HG03432 (cell line): Measurements from ENCODE around the gene ICA1L.
"Not testable (repeated sequence)": the region's sequence is repeated elsewhere in the genome, so short reads cannot be mapped to it uniquely, and the experiment has no call there.

ENCODE experiments used
- ATAC-seq: cut with Tn5 transposase; IDR thresholded peaks from one replicate; pipeline ENCODE4 v1.9.1; 2021; ENCODE audit warnings: mild to moderate bottlenecking, moderate library complexity; ENCODE audit not compliant: unreplicated experiment

The ICA1L gene

DNA sequence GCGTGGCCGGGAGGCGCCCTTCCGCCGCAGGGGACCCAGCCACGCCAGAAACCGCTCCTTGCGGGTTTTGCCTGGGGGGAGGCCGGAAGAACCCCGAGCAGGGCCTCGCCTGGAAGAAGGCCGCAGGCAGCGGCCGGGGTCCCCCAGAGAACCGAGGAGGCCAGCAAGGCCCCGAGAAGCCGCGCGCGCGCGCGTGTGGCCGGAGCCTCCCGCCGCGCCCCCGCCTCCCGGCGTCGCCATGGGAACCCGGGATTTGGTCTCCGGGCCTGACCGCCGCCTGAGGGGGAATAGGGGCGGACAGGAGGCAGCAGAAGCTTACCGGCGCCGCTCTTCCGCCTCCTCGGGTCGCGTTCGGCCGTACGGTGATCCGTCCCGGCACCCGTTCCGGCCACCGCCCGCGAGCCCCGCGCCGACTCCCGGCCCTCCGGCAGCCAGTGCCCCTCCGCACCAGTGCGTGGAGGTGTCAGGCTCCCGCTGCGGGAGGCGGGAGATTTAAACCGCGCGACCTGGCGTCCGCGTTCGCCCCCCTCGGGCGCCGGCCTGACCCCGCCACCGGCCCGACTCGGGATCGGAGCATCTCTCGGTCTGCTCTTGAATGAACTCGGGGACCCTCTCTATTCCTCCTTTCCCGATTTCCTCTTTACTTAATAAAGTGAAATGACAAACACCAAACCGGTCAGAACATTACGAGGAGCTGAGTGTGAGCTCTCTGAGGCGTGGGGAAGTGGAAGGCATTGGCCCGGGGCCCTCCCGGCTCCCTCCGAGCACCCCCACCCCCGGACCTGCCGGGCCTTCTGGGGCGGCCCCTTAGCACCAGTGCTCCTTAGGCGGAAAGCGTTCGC, at the start of gene ICA1L:
ICA1L (minus strand) TSS at position 467 of the 842 bp plus-strand sequence. CDS start 42,757 bp downstream, outside the sequence.
- ATAC-seq = peak; percentile 63

DNA sequence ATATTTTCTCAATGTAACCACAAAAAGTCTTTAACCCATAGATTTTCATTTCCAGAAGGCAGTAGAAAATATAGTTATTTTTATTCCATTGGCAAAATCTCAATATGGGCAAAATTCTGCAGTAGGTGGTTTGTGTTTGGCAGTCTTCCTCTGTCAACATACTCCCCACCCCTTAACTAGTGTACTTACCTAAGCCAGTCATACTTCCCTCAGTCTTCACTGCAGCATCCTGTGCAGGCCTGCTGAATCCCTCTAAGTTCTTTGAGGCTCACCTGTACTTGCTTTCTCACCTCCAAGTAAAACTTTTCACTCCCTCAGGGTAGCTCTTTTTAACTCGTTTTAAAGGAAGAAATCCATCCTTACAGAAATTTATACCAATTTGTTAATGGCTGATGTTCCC, 47.3 kb upstream of the ICA1L start:
- no peak for ATAC-seq

DNA sequence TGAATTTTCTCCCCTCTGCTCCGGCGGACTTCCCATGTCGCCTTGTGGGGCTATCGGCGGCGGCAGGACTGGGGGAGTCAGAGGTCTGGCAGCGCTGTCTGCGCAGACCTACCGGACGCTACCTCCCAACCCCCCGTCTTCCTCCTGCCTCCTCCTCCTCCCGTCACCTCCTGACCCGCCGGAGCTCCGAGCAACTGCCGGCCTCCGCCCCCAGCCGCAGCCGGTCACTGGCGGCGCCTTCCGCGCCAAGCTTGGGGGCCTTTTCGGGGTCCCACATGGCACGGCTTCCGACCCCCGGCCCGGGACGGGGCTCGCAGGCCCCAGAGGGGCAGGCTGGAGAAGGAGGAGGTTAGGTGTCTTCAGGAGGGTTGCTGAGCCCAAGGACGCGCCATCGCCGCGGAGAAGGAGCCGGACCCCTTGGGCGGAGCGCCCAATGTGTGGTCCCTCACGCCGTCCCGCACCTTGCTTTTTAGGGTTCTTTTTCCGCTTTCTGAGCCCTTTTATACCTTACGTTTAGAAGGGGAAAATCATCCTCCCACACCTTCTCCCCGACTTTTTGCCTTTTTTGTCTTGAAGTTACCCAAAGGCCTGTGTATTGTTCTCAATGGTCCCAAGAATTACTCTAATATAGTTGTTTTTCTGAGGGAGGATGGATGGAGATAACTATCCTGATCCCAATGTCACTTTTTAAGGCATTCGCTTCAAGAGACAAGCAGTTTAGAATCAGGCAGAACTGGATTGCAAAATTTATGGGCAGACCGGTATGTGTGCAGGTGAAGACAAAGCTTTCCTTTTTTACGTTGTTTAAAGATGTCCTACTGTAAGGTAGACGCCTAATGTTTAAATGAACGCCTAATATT, 41.0 kb upstream of the ICA1L start:
- peak; percentile 73 for ATAC-seq

DNA sequence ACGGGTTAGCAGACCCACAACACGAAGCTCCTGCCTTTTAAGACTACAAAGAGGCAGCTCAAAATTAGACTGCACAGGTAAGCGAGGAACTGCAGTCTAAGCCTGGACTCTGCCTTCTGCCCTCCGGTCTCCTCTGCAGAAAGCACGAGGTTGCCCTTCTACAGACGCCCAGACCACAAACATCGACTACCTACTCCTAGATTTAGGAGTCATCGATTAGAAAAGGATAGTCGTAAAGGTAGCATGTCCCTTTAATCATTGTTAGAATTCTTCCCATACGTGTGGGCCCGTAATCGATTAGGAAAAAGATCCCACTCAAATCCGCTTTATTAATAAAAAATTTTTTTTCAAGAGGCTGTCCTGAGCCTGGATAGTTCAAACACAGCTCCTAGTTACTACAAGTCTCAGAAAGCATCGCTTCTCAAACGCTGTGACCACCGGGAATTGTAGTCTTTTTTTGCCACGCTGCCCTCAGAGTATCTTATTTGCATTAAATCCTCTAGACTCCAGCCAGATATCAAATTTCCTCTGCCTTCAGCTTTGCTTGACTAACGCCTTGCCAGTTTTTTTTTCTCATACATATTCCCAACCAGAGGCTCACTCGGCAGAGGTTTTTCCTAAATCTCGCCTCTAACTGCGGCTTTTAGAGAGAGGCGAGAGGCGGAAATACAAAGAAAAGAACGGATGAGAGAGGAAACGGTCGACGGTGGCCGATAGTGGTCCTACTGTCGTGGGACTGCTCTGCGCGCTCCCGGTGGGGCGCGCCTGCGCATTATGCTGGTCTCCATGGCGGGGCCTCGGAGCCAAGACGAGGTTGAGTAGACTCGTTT, 40.2 kb upstream of the ICA1L start, which contains the start of the genes CARF and WDR12:
CARF (plus strand) TSS at position 764 of the 830 bp plus-strand sequence. CDS start 29,628 bp downstream, outside the sequence.
WDR12 (minus strand) TSS at position 162 of the 830 bp plus-strand sequence. CDS start 197 bp downstream, outside the sequence.
- ATAC-seq = peak; percentile 85

DNA sequence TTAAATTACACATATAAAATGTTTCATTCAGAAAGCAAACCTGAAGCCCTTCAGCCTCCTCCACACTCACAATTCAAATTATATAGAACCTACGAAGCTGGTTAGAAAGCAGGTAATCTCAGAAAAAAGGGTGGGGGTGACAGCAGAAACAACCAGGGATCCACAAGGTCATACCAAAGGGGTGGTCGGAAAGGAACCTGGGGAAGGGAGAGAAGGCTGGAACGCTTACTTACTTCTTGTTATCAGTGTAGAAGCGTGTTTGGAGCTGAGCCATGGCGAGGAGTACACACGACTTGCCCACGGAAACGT, 39.6 kb upstream of the ICA1L start:
- no peak for ATAC-seq

DNA sequence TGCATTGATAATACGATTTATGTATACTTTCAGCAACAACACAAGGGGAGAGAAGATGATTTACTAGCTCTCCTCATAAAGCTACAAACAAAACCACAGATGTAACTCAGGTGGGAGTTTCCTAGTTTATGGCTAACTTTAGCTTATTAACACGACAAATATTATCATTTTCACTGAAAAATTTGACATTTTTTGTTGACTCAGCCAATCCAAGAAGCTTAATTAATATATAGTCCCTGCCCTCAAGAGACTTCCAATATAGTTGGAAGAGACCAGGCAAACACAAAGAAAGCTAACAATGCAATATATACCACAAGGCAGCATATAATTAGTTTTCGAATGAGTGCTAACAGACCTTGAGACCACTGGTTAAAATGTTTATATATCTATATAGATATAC, 39.1 kb upstream of the ICA1L start:
- ATAC-seq = no peak

DNA sequence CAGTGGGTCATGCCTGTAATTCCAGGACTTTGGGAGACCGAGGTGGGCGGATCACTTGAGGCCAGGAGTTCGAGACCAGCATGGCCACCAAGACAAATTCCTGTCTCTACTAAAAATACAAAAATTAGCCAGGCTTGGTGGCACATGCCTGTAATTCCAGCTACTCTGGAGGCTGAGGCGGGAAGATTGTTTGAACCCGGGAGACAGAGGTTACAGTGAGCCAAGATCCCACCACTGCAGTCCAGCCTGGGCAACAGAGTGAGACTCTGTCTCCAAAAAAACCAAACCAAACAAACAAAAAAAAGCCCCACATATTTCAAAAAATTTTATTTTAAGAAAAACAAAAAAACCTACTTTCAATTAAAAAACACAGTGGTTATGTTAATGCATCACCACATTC, 38.7 kb upstream of the ICA1L start:
- not testable (repeated sequence) for ATAC-seq

DNA sequence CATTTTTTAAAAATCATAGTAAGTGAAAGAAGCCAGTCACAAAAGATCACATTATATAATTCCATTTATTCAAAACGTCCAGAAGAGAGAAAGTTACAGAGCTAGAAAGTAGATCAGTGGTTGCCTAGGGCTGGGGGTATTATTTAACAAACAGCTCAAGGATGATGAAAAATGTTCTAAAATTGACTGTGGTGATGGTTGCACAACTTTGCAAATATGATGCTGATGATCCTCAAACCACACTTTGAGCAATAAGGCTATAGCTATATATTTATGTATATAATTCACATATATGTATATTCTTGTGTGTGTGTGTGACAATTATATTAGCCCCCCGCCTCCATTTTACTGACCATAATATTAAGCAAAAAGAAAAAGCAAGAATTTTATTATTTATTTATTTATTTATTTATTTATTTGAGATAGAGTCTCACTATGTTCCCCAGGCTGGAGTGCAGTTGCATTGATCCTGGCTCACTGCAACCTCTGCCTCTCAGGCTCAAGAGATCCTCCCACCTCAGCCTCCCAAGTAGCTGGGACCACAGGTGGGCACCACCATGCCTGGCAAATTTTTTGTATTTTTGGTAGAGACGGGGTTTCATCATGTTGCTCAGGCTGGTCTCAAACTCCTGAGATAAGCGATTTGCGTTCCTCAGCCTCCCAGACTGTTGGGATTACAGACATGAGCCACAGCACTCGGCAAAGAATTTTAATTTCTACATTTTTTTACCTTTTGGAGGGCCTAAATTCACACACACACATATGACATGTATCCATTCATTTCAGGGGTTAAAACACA, 38.0 kb upstream of the ICA1L start:
- no peak for ATAC-seq

DNA sequence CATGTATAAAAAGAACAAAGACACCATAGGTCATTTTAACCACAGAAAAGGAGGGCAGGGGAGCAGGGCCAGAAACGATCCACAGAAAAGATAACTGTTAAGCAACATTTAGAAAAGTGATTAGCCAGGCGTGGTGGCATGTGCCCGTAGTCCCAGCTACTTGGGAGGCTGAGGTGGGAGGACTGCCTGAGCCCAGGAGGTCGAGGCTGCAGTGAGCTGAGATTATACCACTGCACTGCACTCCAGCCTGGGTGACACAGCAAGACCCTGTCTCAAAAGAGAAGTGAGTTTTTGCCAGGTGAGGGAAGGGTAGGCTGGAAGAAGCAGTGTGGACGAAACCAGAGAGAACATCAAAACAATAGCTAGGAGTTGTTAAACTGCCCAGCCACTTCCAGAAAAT, 36.6 kb upstream of the ICA1L start:
- ATAC-seq = no peak

DNA sequence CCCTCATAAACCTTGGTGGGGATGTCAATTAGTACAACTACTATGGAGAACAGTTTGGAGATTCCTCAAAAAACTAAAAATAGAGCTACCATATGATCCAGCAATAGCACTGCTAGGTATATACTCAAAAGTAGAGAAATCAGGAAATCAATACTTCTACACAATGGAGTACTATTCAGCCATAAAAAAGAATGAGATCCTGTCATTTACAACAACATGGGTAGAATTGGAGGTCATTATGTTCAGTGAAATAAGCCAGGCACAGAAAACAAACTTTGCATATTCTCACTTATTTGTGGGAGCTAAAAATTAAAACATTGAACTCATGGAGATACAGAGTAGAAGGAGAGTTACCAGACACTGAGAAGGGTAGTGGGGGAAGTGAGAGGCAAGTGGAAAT, 33.9 kb upstream of the ICA1L start:
- not testable (repeated sequence) for ATAC-seq

DNA sequence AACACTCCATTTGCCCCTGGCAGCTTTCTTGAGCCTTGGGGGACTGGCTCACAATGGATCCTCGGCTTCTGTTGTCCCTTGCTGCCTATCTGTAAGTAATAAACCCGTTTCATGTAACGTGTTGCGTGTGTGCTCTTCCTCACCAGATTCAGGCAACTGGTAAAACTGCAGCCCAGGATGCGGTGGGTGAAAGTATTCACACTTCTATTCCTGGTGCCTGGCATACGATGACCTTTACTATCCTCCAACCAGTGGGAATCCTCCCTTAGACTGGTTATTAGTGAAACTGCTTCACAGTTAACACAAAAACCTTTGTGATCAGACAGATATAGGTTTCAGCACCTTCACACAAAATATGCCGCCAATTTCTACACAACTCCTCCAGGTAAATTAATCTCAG, 13.6 kb upstream of the ICA1L start:
- ATAC-seq = no peak

DNA sequence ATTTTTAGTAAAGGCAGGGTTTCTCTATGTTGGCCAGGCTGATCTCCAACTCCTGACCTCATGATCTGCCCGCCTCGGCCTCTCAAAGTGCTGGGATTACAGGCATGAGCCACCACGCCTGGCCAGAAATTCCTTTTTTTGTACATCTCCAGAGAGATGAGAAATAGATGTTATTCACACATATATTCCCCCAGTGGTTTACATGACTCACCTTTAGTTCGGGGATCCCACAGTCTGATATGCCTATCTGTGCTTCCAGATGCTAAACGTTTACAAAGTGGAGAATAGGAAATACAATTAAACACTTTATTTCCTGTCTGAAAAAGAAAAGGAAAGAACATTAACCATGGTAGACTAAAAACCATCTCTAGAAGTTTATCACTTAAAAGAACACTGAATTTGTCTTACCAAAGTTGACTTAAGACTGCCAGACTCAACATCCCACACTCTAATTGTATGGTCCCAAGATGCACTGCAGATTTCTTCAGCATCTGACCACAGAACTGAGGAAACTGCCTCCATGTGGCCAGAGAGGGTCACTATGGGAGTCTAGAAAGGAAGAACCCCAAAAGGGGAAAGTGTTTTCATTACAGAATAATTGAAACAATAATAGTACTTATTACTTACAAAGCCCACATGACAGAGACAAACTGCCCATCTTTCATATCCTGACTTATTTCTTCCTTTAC, 12.6 kb upstream of the ICA1L start:
- no peak for ATAC-seq

DNA sequence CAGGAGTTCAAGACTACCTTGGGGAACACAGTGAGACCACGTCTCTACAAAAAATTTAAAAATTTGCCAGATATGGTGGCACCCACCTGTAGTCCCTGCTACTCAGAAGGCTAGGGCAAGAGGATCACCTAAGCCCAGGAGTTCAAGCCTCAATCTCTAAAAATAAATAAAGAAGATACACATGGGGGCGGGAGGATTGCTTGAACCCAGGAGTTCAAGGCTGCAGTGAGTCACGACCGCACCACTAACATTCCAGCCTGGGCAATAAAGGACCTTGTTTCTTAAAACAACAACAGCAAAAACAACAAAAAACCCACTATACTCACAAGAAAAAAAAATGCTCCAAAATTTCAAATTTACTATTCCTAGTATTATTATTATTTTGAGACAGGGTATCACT, 10.0 kb upstream of the ICA1L start:
- ATAC-seq = no peak

DNA sequence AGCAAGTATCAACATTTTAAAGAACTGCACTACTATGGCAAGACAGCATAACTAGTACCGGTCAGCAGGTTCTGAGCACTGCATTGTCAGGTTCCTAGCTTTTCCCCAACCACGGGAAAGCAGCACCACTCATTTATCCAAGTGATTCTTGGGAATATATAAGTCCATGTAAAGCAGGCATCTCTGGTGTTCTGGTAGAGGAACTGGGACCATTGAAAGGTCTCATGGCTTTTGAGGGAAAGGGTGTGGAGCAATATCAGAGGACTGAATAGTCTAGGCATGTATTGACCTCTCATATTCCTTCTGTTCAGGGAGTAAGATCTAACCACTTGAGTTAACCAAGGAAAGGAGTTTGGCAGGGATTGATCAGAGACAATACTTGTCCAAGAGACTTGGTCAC, 6.1 kb upstream of the ICA1L start:
- ATAC-seq = no peak

DNA sequence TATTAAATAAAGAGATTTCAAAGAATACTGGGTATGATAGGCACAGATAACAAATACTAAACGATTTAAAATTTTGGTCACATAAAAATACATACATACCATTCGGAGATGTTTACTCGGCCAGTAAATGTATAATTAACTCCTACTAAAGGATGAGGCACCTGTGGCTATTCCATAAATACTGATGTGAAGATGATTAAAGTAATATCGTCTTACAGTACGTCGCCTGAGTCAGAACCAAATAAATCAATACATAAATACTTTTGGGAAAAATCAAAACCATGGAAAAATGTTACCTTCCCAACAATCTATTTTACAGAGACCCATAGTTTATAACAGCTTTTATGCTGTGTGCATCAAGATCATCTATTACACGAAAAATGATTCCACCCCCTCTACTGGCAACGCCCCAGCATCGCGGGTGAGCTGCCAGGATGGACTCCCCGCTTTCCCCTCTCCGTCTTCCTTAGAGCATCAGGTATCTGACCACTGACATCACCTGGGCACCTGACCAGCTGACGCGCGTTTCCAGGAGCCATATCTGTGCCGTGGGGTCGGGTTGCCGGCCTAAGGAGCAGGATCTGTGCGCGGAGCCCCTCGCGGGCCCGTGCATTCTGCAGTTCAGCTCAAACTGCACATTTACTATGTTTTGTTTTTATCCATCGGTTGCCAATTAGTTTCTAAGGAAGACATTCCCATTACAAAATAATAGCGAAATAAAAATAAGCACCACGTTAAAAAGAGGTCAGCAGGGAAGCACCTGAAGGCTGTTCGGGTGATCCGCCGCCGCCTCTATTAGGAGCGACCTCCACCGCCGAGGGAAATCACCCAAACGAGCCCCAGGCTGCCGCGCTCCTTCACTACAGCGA, 901 bp downstream of the ICA1L start:
- ATAC-seq = peak; percentile 86

DNA sequence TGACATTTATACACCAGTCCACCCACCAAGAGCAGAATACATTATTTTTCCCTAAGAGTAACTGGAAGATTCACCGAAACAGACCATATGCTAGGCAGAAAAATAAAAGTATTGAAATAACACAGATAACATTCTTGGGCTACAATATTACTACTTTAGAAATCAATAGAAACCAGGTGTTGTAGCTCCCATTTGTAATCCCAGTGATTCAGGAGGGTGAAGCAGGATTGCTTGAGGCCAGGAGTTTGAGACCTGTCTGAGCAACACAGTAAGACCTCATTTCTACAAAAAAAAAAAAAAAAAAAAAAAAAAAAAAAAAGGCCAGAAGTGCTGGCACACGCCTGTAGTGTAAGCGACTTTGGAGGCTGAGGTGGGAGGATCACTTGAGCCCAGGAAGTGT, 9.6 kb downstream of the ICA1L start:
- no peak for ATAC-seq

DNA sequence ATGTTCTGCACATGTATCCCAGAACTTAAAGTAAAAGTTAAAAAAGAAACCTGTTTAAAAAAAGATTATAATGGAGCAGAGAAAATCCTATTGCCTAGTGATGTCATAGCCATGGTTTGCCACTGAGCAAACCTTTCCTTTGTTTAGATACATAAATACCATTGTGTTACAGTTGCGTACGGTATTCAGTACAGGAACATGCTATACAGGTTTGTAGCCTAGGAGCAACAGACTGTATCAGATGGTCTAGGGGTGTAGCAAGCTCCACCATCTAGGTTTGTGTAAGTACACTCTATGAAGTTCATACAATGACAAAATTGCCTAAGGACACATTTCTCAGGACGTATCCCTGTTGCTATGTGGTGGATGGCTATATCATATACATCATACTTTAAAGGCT, 13.0 kb downstream of the ICA1L start:
- no peak for ATAC-seq

DNA sequence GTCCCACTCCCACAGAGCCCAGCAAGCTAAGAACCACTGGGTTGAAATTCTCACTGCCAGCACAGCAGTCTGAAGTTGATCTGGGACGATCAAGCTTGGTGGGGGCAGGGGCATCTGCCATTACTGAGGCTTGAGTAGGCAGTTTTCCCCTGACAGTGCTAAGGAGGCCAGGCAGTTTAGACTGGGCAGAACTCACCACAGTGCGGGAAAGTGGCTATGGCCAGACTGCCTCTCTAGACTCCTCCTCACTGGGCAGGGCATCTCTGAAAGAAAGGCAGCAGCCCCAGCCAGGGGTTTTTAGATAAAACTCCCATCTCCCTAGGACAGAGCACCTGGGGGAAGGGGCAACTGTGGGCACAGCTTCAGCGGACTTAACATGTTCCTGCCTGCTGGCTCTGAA, 22.2 kb downstream of the ICA1L start:
- ATAC-seq = not testable (repeated sequence)

DNA sequence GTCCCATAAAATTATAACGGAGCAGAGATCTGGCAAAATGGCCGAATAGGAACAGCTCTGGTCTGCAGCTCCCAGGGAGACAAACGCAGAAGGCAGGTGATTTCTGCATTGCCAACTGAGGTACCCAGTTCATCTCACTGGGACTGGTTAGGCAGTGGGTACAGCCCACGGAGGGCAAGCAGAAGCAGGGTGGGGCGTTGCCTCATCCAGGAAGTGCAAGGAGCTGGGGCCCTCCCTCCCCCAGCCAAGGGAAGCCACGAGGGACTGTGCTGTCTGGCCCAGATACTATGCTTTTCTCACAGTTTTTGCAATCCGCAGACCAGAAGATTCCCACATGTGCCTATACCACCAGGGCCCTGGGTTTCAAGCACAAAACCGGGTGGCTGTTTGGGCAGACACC, 22.8 kb downstream of the ICA1L start:
- ATAC-seq = no peak
